Measurements from ENCODE around the gene CISTR.

DNA sequence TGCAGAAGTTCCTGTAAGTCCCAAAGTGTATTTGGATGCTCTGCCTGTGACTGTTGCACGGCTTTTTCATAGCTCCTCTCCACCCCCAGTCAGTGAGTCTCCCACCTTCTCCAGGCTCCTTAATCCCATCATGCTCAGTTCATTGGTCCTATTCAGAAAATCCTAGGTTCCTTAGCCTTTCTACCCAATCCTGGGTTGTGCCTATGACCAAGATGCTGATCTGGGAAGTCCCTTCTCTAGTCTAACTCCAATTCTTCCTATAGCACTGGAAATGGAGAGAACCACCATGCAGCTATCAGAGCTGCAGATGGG lies 7.7 kb downstream of the CISTR start:
- TF ChIP-seq, protein P1, sequence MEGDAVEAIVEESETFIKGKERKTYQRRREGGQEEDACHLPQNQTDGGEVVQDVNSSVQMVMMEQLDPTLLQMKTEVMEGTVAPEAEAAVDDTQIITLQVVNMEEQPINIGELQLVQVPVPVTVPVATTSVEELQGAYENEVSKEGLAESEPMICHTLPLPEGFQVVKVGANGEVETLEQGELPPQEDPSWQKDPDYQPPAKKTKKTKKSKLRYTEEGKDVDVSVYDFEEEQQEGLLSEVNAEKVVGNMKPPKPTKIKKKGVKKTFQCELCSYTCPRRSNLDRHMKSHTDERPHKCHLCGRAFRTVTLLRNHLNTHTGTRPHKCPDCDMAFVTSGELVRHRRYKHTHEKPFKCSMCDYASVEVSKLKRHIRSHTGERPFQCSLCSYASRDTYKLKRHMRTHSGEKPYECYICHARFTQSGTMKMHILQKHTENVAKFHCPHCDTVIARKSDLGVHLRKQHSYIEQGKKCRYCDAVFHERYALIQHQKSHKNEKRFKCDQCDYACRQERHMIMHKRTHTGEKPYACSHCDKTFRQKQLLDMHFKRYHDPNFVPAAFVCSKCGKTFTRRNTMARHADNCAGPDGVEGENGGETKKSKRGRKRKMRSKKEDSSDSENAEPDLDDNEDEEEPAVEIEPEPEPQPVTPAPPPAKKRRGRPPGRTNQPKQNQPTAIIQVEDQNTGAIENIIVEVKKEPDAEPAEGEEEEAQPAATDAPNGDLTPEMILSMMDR (conservative IDR thresholded peaks at IDR 0.05; ENCODE audit: low read depth, low read length), result no peak
- no peak for TF ChIP-seq EZH2 (IDR thresholded peaks at IDR 0.05; ENCODE audit: borderline replicate concordance, low read depth, low read length, poor library complexity, severe bottlenecking)

Measured in A673 (cell line).